GM23338 (cell line): Measurements from ENCODE around the gene CLSTN2. TPM values are rescaled to one million over a fixed set of nuclear protein-coding genes. Genes with fewer than 3 reads are reported as not detected.

Source experiments
- CREB1 ChIP-seq: fragments of 250-450 bp; sonication (Bioruptor Pico); IDR thresholded peaks from 2 replicates; pipeline ENCODE4 v1.5.0; 2020; ENCODE audit warnings: low read depth, mild to moderate bottlenecking, moderate library complexity
- CTCF ChIP-seq, 2 experiments: fragments of 200-600 bp in 1 of 2; sonication (generic) in 1 of 2; conservative IDR thresholded peaks; 2 replicates each; pipeline versions ENCODE4 v1.5.1 to v1.6.1; 2016 to 2017; ENCODE audit warnings: antibody characterized with exemption in 2 of 2, low read depth in 2 of 2, mild to moderate bottlenecking in 2 of 2, moderate library complexity in 1 of 2
- ETS1 ChIP-seq: IDR thresholded peaks from 2 replicates; pipeline ENCODE4 v1.6.1; 2016; ENCODE audit warnings: antibody characterized with exemption
- ZNF331 ChIP-seq: fragments of 250-450 bp; sonication (Bioruptor Pico); IDR thresholded peaks from 2 replicates; pipeline ENCODE4 v1.5.0; 2020; ENCODE audit warnings: low read depth, mild to moderate bottlenecking, moderate library complexity
- ZNF462 ChIP-seq: fragments of 250-450 bp; sonication (Bioruptor Pico); IDR thresholded peaks from 2 replicates; pipeline ENCODE4 v1.5.0; 2020; ENCODE audit warnings: mild to moderate bottlenecking, moderate library complexity
- polyA plus RNA-seq: library from polyadenylated mRNA; unstranded; fragments of >200 nt; fragmentation: Nextera tagmentation; extraction: Ambion mirVana; gene quantifications from 2 replicates; pipeline ENCODE4 v1.2.1, GENCODE V29; 2016
- total RNA-seq: library from RNA; depleted of rRNA; stranded (reverse); fragments of >200 nt; shearing (Covaris generic); gene quantifications from 2 replicates; pipeline ENCODE4 v1.2.3, GENCODE V29; 2014
- TF ChIP-seq, protein P1 (sequence below): IDR thresholded peaks from one replicate; pipeline ENCODE4 v1.6.1; 2018; ENCODE audit warnings: antibody characterized with exemption; ENCODE audit not compliant: unreplicated experiment

The CLSTN2 gene
- total and polyA plus RNA-seq, 2 experiments from 2014 or later: 0.11 to 0.83 TPM

GRCh38 chr3:139948898-139949297 lies 13.9 kb downstream of the CLSTN2 start (continued):
- TF ChIP-seq ZNF462 (CRISPR knock-in tag) (no peak), ETS1 (no peak), CTCF (conservative IDR thresholded peaks at IDR 0.05; ENCODE audit: low read depth in 2 of 2) (no peak), ZNF331 (CRISPR knock-in tag) (no peak), CREB1 (CRISPR knock-in tag) (no peak)
- TF ChIP-seq, protein P1, sequence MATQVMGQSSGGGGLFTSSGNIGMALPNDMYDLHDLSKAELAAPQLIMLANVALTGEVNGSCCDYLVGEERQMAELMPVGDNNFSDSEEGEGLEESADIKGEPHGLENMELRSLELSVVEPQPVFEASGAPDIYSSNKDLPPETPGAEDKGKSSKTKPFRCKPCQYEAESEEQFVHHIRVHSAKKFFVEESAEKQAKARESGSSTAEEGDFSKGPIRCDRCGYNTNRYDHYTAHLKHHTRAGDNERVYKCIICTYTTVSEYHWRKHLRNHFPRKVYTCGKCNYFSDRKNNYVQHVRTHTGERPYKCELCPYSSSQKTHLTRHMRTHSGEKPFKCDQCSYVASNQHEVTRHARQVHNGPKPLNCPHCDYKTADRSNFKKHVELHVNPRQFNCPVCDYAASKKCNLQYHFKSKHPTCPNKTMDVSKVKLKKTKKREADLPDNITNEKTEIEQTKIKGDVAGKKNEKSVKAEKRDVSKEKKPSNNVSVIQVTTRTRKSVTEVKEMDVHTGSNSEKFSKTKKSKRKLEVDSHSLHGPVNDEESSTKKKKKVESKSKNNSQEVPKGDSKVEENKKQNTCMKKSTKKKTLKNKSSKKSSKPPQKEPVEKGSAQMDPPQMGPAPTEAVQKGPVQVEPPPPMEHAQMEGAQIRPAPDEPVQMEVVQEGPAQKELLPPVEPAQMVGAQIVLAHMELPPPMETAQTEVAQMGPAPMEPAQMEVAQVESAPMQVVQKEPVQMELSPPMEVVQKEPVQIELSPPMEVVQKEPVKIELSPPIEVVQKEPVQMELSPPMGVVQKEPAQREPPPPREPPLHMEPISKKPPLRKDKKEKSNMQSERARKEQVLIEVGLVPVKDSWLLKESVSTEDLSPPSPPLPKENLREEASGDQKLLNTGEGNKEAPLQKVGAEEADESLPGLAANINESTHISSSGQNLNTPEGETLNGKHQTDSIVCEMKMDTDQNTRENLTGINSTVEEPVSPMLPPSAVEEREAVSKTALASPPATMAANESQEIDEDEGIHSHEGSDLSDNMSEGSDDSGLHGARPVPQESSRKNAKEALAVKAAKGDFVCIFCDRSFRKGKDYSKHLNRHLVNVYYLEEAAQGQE: no peak
